Stimulated activated CD4-positive, alpha-beta T cell treated with anti-CD3 and anti-CD28 coated beads, Interleukin-12 subunit alpha, Interleukin-12 subunit beta, amount 100 ng/mL, for 48 hours (primary cell): ENCODE results near the gene RNASE13.
"Not testable (repeated sequence)": the region's sequence is repeated elsewhere in the genome, so short reads cannot be mapped to it uniquely, and the experiment has no call there.

ENCODE experiments used
- DNase-seq, 3 donors: peaks; one replicate each; pipeline ENCODE4 v3.0.0-alpha.2; 2020; ENCODE audit warnings: low read depth in 2 of 3, low spot score in 1 of 3

RNASE13 gene

GRCh38 chr14:21042918-21043317 is 8.3 kb upstream of the RNASE13 start:
- DNase-seq, result no peak

GRCh38 chr14:21041676-21042433 is 7.2 kb upstream of the RNASE13 start, which contains the start of gene RNASE7:
Gene RNASE7, plus strand, starts transcription at chr14:21042362. Its CDS starts 631 bp downstream, at chr14:21042993.
- DNase-seq, result no peak

- not testable (repeated sequence) for DNase-seq
Observed at GRCh38 chr14:21040941-21041340, 6.3 kb upstream of the RNASE13 start.

GRCh38 chr14:21040370-21040925 is 5.8 kb upstream of the RNASE13 start:
- no peak for DNase-seq

- no peak for DNase-seq
Observed at GRCh38 chr14:21039585-21040369, 5.2 kb upstream of the RNASE13 start.

GRCh38 chr14:21038441-21039422 is 4.1 kb upstream of the RNASE13 start:
- no peak for DNase-seq

- no peak for DNase-seq
Observed at GRCh38 chr14:21037156-21037555, 2.5 kb upstream of the RNASE13 start.

- DNase-seq, result no peak
Observed at GRCh38 chr14:21036751-21037150, 2.1 kb upstream of the RNASE13 start.

- DNase-seq, result no peak
Observed at GRCh38 chr14:21033133-21033698, 1.4 kb downstream of the RNASE13 start.

GRCh38 chr14:21032326-21033132 is 2.1 kb downstream of the RNASE13 start:
- no peak for DNase-seq

GRCh38 chr14:21030531-21030930 is 4.1 kb downstream of the RNASE13 start:
- no peak for DNase-seq

GRCh38 chr14:21029917-21030316 is 4.7 kb downstream of the RNASE13 start, which contains the start of gene TPPP2:
Gene TPPP2, plus strand, starts transcription at chr14:21030217. Its CDS starts 365 bp downstream, at chr14:21030582.
- DNase-seq, result no peak

GRCh38 chr14:21026988-21027315 is 7.7 kb downstream of the RNASE13 start:
- no peak for DNase-seq

GRCh38 chr14:21026274-21026987 is 8.2 kb downstream of the RNASE13 start:
- no peak for DNase-seq

GRCh38 chr14:21025371-21026273 is 9.0 kb downstream of the RNASE13 start:
- DNase-seq, result no peak

GRCh38 chr14:21024585-21025370 is 9.8 kb downstream of the RNASE13 start, which contains the start of gene NDRG2:
Gene NDRG2, minus strand, starts transcription at chr14:21025061. Its CDS starts 1,746 bp downstream, at chr14:21023315.
- DNase-seq, result peak; percentile 16 to 58 (median 35)
